ENCODE measurements around the gene CRELD1.

Gene CRELD1

DNA sequence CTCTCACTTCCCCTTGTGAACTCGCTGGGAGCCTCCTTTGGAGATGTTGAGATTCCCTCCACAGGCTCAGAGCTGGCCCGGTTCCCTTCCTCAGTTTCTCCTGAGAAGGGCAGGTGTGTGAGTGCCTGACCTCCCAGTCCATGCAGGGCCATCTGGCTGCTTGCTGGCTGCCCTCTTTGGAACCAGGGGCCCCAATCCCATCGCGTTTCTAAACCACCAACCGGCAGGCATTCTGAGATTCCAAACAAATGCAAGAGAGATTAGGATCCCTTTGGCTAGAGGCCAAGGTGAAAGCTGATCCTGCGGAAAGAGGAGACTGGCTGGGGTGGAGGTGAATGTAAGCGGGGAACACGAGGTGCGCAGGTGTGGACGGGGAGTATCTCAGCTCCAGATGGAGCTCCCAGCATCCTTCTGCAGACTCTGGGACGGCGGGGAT, 21.5 kb downstream of the CRELD1 start:
- H3K27me3 ChIP-seq (ENCODE audit: insufficient read depth, low read depth), result no peaks in the 10 kb centered on the region
- no peaks in the 10 kb centered on the region for H3K79me2 ChIP-seq (ENCODE audit: insufficient read depth, low read depth)
- no peak overlapping the region for H2AFZ ChIP-seq (ENCODE audit: low read depth)
- H4K20me1 ChIP-seq (ENCODE audit: insufficient read depth), result no peaks in the 10 kb centered on the region
- H3K4me1 ChIP-seq (ENCODE audit: low read depth, poor library complexity, severe bottlenecking), result peaks cover 5% of the 10 kb centered on the region
- H3K4me3 ChIP-seq (IDR thresholded peaks at IDR 0.05; ENCODE audit: insufficient read depth, low read depth, low read length), result no peak overlapping the region
- H3K36me3 ChIP-seq (ENCODE audit: insufficient read depth), result no peaks in the 10 kb centered on the region
- TF ChIP-seq, protein P1, sequence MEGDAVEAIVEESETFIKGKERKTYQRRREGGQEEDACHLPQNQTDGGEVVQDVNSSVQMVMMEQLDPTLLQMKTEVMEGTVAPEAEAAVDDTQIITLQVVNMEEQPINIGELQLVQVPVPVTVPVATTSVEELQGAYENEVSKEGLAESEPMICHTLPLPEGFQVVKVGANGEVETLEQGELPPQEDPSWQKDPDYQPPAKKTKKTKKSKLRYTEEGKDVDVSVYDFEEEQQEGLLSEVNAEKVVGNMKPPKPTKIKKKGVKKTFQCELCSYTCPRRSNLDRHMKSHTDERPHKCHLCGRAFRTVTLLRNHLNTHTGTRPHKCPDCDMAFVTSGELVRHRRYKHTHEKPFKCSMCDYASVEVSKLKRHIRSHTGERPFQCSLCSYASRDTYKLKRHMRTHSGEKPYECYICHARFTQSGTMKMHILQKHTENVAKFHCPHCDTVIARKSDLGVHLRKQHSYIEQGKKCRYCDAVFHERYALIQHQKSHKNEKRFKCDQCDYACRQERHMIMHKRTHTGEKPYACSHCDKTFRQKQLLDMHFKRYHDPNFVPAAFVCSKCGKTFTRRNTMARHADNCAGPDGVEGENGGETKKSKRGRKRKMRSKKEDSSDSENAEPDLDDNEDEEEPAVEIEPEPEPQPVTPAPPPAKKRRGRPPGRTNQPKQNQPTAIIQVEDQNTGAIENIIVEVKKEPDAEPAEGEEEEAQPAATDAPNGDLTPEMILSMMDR (conservative IDR thresholded peaks at IDR 0.05; ENCODE audit: low read depth, low read length), result no peak
- no peak overlapping the region for H3K9ac ChIP-seq
- no peak overlapping the region for H3K27ac ChIP-seq
- H3K4me2 ChIP-seq, result no peak overlapping the region

DNA sequence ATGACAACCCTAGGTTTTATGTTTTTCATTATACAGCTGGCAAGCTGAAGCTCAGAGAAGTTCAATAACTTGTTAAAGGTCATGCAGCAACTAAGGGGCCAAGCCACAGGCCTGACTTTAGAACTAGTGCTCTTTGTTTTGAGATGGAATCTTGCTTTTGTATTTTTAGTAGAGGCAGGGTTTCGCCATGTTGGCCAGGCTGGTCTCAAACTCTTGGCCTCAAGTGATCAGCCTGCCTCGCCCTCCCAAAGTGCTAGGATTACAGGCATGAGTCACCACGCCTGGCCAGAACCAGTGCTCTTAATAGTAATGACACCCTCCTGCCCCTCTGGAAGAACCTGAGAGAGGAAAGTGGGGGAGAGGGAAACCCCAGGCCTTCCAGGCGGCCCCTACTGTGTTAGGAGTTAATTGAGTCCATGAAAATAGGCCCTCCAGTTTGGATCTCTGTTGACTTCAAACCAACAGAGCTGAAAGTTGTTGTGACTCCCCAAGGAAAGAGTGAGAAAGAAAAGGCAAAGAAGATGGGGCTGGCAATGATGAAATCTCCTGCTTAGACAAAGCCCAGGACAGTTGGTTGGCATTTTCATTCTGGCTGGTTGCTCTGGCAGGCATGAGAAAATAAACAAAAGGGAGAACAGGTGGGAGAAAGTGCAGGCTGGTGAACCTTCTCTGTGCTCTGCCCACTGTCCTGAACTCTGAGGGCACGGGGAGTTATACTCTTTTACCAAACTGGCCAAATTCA, 22.1 kb downstream of the CRELD1 start:
- Histone ChIP-seq H3K27me3 (ENCODE audit: insufficient read depth, low read depth) (no peaks in the 10 kb centered on the region), H3K27ac (no peak overlapping the region)

DNA sequence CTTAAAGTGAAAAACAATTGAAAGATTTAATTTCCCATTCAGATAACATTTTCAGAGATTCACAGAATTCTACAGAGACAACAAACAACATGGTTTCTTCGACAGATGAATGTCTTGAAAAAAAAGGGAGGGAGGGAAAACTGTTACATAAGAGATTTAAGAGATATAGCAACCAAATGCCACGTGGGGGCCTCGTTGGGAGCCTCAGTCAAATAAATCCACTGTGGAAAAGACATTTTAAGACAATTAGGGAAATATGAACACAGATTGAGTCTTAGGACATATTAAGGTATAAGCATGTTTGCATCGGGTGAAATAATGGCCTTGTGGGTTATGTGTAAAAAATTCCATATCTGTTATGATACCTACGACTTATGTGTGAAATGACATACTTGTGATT, 23.6 kb downstream of the CRELD1 start:
- H3K9ac ChIP-seq, result no peak overlapping the region
- no peaks in the 10 kb centered on the region for H3K36me3 ChIP-seq (ENCODE audit: insufficient read depth)
- H3K4me1 ChIP-seq (ENCODE audit: low read depth, poor library complexity, severe bottlenecking), result no peaks in the 10 kb centered on the region
- H3K27ac ChIP-seq, result no peak overlapping the region
- H4K20me1 ChIP-seq (ENCODE audit: insufficient read depth), result no peaks in the 10 kb centered on the region
- no peaks in the 10 kb centered on the region for H3K79me2 ChIP-seq (ENCODE audit: insufficient read depth, low read depth)
- H3K4me2 ChIP-seq, result no peak overlapping the region
- TF ChIP-seq, protein P1 (conservative IDR thresholded peaks at IDR 0.05; ENCODE audit: low read depth, low read length), result no peak
- H2AFZ ChIP-seq (ENCODE audit: low read depth), result no peak overlapping the region
- H3K4me3 ChIP-seq (IDR thresholded peaks at IDR 0.05; ENCODE audit: insufficient read depth, low read depth, low read length), result no peak overlapping the region
- H3K27me3 ChIP-seq (ENCODE audit: insufficient read depth, low read depth), result no peaks in the 10 kb centered on the region

More for the DNA sequence above, 22.1 kb downstream of the CRELD1 start:
- no peaks in the 10 kb centered on the region for H3K36me3 ChIP-seq (ENCODE audit: insufficient read depth)
- TF ChIP-seq, protein P1 (conservative IDR thresholded peaks at IDR 0.05; ENCODE audit: low read depth, low read length), result no peak
- H3K4me3 ChIP-seq (IDR thresholded peaks at IDR 0.05; ENCODE audit: insufficient read depth, low read depth, low read length), result no peak overlapping the region
- H4K20me1 ChIP-seq (ENCODE audit: insufficient read depth), result no peaks in the 10 kb centered on the region
- no peak overlapping the region for H3K4me2 ChIP-seq
- H3K9ac ChIP-seq, result no peak overlapping the region
- no peak overlapping the region for H2AFZ ChIP-seq (ENCODE audit: low read depth)
- H3K79me2 ChIP-seq (ENCODE audit: insufficient read depth, low read depth), result no peaks in the 10 kb centered on the region
- peaks cover 5% of the 10 kb centered on the region for H3K4me1 ChIP-seq (ENCODE audit: low read depth, poor library complexity, severe bottlenecking)

DNA sequence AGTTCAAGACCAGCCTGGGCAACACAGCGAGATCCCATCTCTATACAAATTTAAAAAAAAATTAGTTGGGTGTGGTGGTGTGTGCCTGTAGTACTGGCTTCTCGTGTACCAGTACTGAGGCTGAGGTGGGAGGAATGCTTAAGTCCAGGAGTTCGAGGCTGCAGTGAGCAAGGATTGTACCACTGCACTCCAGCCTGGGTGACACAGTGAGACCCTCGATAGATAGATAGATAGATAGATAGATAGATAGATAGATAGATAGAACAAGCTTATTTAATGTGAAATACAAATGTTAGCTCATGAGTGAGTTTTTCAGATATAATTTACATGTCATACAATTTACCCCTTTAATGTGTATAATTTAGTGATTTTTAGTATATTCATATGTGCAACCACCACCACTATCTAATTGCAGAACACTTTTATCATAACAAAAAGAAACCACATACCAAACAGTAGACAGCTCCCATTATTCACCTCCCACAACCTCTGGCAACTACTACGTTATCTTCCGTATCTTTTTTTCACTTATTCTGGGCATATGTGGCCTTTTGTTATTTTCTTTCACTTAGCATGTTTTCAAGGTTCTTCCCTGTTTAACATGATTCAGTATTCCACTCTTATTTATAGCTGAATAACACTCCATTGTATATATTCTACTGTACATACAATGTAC, 31.7 kb downstream of the CRELD1 start:
- Histone ChIP-seq H3K4me1 (ENCODE audit: low read depth, poor library complexity, severe bottlenecking) (no peaks in the 10 kb centered on the region), H2AFZ (ENCODE audit: low read depth) (no peak overlapping the region), H3K4me2 (no peak overlapping the region), H3K27me3 (ENCODE audit: insufficient read depth, low read depth) (no peaks in the 10 kb centered on the region), H4K20me1 (ENCODE audit: insufficient read depth) (no peaks in the 10 kb centered on the region), H3K4me3 (IDR thresholded peaks at IDR 0.05; ENCODE audit: insufficient read depth, low read depth, low read length) (no peak overlapping the region), H3K27ac (no peak overlapping the region), H3K9ac (no peak overlapping the region), H3K36me3 (ENCODE audit: insufficient read depth) (no peaks in the 10 kb centered on the region), H3K79me2 (ENCODE audit: insufficient read depth, low read depth) (no peaks in the 10 kb centered on the region)
- TF ChIP-seq, protein P1 (conservative IDR thresholded peaks at IDR 0.05; ENCODE audit: low read depth, low read length), result no peak
